ENCODE data around the gene KRT77.

- TF ChIP-seq CTCF (IDR thresholded peaks at IDR 0.05; ENCODE audit: low read depth, low read length) = no peak
- no peak for TF ChIP-seq EZH2phosphoT487 (IDR thresholded peaks at IDR 0.05; ENCODE audit: low read depth)
These were observed 986 bp downstream of the KRT77 start for GRCh38 chr12:52702338-52702737.

All from OCI-LY3 (cell line).